LNCaP clone FGC (cell line): ENCODE measurements around the gene LY6G5B.

ENCODE experiments used
- DNase-seq: peaks from one replicate; pipeline ENCODE4 v3.0.0-alpha.2; 2011; ENCODE audit warnings: low read depth
- H3K4me3 ChIP-seq: 2 replicates; pipeline ENCODE4 v1.5.1; 2011; ENCODE audit warnings: mild to moderate bottlenecking, low read depth, low read length, control low read depth
- TF ChIP-seq, protein P1 (sequence below): IDR thresholded peaks from 2 replicates; pipeline ENCODE4 v1.5.1; 2012; ENCODE audit warnings: mild to moderate bottlenecking; ENCODE audit not compliant: control insufficient read depth, insufficient read depth; ENCODE audit errors: extremely low read depth

Gene LY6G5B

GRCh38 chr6:31691564-31692108 is 21.9 kb downstream of the LY6G5B start:
- no peak overlapping the region for H3K4me3 ChIP-seq
- DNase-seq: no peak
- TF ChIP-seq, protein P1, sequence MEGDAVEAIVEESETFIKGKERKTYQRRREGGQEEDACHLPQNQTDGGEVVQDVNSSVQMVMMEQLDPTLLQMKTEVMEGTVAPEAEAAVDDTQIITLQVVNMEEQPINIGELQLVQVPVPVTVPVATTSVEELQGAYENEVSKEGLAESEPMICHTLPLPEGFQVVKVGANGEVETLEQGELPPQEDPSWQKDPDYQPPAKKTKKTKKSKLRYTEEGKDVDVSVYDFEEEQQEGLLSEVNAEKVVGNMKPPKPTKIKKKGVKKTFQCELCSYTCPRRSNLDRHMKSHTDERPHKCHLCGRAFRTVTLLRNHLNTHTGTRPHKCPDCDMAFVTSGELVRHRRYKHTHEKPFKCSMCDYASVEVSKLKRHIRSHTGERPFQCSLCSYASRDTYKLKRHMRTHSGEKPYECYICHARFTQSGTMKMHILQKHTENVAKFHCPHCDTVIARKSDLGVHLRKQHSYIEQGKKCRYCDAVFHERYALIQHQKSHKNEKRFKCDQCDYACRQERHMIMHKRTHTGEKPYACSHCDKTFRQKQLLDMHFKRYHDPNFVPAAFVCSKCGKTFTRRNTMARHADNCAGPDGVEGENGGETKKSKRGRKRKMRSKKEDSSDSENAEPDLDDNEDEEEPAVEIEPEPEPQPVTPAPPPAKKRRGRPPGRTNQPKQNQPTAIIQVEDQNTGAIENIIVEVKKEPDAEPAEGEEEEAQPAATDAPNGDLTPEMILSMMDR: no peak

- DNase-seq: no peak
- H3K4me3 ChIP-seq: no peak overlapping the region
- TF ChIP-seq, protein P1: no peak
Observed at GRCh38 chr6:31692353-31692752, 22.6 kb downstream of the LY6G5B start.

GRCh38 chr6:31692886-31693285 is 23.1 kb downstream of the LY6G5B start:
- H3K4me3 ChIP-seq: no peak overlapping the region
- DNase-seq: no peak
- TF ChIP-seq, protein P1: no peak

- TF ChIP-seq, protein P1: no peak
- DNase-seq: no peak
- H3K4me3 ChIP-seq: no peak overlapping the region
Observed at GRCh38 chr6:31693535-31693934, 23.8 kb downstream of the LY6G5B start.

DNA sequence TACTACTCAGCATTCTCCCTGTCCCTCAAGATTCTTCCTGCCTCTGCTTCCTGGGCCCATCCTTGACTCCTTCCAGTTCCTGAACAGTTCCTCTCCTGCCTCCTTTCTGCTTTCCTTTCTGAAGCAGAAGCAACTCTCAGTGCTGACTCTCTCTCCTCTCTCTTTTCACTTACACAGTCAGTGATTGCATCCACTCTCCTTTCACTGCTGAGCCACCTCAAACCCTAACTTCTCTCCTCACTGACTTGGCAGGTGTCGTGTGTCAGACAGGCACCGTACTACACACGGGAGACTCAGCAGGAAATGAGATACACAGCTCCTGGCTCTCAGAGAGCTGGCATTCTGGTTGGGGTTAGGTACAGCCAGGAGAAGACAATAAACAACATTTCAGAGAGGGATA is 27.8 kb downstream of the LY6G5B start:
- no peak for DNase-seq
- no peak overlapping the region for H3K4me3 ChIP-seq
- TF ChIP-seq, protein P1: no peak

- TF ChIP-seq, protein P1: no peak
- no peak for DNase-seq
- H3K4me3 ChIP-seq: no peak overlapping the region
Observed at GRCh38 chr6:31700740-31701401, 31.1 kb downstream of the LY6G5B start.
